HG03575 (cell line): ENCODE results near the gene TTC28.

Experiments
- ATAC-seq: cut with Tn5 transposase; IDR thresholded peaks from one replicate; pipeline ENCODE4 v1.9.1; 2021; ENCODE audit not compliant: unreplicated experiment, insufficient number of reproducible peaks, low FRiP score; ENCODE audit errors: extremely low read depth

The TTC28 gene

GRCh38 chr22:28001171-28001835 is 678.3 kb downstream of the TTC28 start:
- ATAC-seq: no peak

DNA sequence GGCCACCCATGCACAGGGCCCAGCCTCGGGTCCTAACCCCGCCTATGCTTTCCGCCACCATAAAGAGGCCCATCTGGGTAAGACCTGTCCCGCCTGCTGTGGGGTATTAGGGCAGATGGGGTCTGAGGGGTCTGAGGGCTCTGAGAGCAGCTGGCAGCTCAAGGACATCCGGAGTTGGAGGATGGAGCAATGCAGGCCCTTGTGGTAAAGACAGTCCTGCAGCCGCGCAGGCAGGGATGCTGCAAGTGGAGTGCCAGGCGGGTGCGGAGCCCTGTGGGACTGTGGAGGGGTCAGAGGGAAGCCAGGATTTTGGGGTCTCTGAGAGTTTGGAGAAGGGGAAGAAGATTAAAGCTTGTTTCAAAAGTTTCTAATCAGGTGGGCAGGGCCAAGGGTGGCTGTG is 679.3 kb downstream of the TTC28 start:
- no peak for ATAC-seq

- no peak for ATAC-seq
Measured at GRCh38 chr22:27999876-28000275, 679.8 kb downstream of the TTC28 start.

GRCh38 chr22:27998511-27999410 is 680.9 kb downstream of the TTC28 start:
- no peak for ATAC-seq

- ATAC-seq: no peak
Measured at GRCh38 chr22:27997538-27997937, 682.1 kb downstream of the TTC28 start.

DNA sequence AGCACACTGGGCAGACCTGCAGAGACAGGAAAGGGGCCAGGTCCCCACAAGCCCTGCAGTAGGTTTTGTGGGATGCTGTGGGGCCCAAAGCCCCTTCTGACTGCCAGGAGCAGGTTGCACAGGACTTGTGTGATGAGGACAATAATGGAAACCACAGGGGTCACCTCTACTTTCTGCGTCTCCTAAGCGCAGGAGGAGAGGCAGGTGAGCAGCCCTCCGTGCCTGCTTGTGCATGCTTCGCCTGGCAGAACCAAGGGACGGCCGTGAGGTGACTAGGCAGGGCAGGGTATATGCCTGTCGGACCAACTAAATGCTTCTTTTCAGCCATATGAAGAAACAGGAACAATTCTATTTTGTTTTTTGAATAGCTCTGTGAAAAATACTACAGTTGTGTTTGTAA is 682.7 kb downstream of the TTC28 start:
- ATAC-seq: no peak

DNA sequence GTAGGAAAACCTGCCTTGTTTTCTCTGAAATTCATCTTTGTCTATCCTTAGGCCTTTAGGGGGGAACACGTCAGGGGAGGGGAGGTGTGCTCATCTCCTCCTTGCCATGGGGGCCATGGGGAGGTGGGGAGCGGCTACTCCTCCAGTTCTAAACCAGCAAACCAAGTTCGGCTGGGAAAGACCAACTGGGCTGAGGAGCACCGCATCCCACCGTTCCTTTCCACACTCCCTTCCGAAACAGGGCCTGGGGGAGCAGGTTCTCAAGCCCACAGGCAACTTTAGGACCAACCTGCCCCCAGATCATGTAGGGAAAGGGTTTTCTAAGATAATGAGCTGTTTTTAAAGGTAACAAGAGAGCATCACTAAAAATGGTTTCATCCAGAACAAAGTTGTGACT is 683.1 kb downstream of the TTC28 start:
- no peak for ATAC-seq

DNA sequence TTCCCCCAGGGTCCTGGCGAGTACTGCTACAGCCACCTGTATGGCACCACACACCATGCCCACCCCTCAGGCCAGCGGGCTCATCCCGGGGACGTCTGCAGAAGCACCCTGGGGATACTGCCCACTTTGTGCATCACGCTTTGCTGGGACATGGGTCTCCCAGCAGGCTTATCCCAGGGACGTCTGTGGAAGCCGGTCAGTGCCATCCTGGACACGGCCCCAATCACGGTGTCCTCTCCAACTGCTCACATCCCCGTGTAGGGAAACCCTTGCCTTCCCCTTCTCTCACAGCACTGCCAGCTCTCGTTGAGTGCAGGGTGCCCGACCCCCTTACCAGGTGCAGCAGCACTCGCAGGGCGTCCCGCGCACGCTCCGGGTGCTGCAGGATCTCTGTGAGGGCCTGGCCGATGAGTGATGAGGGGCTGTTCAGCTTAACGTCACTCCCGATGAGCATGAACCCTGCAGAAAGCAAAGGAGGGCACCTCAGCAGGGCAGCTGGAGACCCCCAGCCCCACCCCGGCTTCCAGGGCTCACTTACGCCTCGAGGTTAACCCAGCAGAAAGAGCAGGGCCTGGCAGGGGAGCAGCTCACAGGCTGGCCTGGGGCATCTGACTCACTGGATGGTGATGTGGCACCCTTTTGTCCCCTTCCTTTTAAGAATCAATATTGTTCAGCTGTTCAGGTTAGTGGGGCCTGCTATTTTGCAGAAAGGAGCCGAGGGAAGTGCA is 683.7 kb downstream of the TTC28 start:
- ATAC-seq: no peak

GRCh38 chr22:27994481-27995331 is 684.9 kb downstream of the TTC28 start:
- ATAC-seq: no peak

DNA sequence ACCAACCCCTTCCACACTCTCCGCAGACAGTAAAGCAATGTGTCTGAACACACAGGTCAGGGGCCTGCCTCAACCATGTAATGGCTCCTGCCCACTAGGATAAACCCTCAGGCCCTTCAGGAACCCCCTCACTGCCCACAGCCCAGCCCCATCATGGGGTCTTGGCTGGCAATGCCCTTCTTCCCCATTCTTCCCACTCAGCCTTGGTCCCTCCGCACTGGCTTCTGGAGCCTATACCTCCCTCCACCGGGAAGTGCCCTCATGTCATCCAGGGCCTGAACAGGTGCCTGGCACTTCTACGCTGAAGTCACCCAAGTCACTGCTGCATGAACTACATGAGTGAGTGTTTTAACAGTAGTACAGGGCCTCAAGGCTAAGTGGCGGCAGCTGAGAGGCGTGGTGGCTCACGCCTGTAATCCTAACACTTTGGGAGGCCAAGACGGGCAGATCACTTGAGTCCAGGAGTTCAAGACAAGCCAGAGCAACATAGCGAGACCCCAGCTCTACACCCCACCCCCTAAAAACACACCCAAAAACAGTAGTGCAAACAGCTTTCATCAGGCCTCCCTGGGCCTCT is 685.8 kb downstream of the TTC28 start:
- no peak for ATAC-seq

- no peak for ATAC-seq
Measured at GRCh38 chr22:27993201-27993635, 686.4 kb downstream of the TTC28 start.

GRCh38 chr22:27992294-27993165 is 687.1 kb downstream of the TTC28 start:
- ATAC-seq: no peak

GRCh38 chr22:27991586-27992293 is 687.9 kb downstream of the TTC28 start:
- no peak for ATAC-seq

DNA sequence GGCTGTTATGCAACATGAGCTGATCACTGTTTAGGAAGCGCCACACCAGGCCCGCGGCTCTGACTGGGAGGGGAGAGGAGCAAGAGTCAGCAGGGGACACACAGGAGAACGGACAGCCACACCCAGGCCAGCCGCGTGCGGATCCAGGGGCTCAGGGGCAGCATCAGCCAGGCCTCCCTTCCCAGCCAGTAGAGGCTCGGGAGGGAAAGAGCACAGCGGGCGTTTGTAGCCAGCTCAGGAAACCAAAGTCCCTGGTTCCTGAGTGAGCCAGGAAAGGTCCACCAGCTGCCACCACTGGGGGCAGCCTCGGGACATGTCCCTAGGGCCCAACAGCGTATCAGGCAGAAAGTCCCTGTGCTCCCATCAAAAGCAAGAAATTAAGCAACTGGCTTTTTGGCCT is 688.8 kb downstream of the TTC28 start:
- no peak for ATAC-seq

GRCh38 chr22:27990451-27990840 is 689.2 kb downstream of the TTC28 start:
- ATAC-seq: no peak

DNA sequence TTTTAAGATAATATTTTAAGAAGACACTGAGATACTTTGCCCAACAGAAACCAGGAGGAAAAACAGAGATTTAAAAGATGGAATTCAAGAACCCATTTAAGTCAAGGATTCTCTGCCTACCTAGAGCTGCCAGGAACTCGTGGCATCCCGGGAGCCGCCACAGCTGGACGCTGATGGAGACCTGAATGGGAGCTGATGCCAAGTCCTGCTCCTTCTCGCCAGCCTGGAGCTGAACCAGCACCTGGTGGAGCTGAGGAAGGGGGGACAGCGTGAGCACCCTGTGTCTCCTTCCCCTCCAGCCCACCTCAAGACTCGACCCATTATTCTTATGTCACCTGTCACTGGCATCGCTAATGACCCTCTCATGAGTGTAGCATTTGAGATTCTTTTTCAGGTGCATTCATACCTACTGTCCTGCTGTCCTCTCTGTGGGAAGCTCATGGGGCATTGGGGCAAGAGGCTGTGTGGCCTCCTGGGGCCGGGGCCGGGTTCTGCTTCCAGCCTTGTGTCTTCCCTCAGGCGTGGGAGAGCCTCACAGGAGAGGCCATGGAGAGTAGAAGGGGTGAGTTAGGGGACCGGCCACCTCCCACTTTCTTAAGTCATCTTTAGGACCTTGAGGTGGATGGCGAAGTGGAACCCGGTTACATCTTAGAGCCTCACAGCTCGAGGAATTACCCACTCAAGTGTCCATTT is 689.7 kb downstream of the TTC28 start:
- ATAC-seq: no peak

DNA sequence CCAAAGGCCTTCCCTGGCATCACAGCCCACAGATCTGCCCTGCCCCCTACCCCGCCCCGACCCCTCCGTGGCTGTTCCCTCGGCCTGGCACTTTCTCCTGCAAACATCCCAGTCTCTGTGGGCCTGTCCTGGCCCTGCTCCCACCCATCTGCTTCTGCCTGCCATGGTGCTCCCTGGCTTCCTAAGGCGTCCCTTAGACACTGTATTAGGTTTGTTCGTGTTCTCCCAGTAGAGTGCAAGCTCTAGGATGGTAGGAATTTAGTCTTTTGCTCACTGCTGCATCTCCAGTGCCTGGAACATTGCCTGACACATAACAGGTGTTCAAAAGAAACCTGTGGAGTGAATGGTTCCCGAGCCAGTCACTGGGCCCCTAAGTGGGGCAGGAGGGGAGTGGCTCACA is 690.9 kb downstream of the TTC28 start:
- no peak for ATAC-seq
